HG02623 (cell line): ENCODE results near the gene NRXN3.

Source experiments
- ATAC-seq: cut with Tn5 transposase; IDR thresholded peaks from one replicate; pipeline ENCODE4 v1.9.1; 2021; ENCODE audit warnings: moderate library complexity; ENCODE audit not compliant: unreplicated experiment

Gene NRXN3

GRCh38 chr14:79548836-79549235 lies 1378.7 kb downstream of the NRXN3 start:
- no peak for ATAC-seq

DNA sequence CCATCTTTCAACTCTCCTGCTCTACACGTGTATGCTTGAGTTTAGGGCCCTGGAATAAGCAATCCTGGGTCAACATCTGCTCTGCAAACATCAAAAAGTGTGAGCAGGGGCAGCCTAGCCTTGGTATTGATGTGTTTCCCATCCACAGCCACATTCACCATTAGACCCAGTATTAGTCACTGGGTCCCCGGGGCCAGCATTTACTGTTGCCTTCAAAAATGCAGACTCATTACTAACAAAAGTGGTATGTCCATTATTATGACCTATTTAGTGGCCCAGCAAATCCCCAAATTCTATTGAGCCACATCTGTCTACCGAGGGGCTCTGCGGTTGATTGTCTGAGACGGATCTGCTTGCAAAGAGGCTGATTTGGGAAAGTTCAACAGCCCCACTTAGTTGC lies 1379.3 kb downstream of the NRXN3 start:
- no peak for ATAC-seq

- ATAC-seq = no peak
Measured at GRCh38 chr14:79551523-79551922, 1381.3 kb downstream of the NRXN3 start.

GRCh38 chr14:79552778-79553177 lies 1382.6 kb downstream of the NRXN3 start:
- ATAC-seq = no peak

GRCh38 chr14:79554816-79555215 lies 1384.6 kb downstream of the NRXN3 start:
- no peak for ATAC-seq

DNA sequence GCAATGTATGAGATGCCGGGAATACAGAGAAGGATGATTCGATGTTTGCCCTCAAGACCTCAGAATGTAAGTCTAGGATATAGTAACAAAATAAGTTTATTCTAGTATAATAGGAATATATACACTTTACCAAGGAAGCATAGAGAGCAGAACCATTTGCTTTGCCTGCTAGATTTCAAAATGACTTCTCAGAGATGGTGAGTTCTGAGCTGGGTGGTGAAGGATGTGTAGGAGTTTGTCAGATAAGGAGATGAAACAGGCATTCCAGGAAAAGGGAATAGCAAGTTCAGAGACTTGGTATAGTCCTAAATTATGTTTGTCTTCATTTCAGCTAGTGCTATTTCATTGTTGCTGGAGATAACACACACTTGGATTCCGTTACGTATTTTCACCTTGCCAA lies 1385.3 kb downstream of the NRXN3 start:
- ATAC-seq = no peak

GRCh38 chr14:79557309-79557708 lies 1387.1 kb downstream of the NRXN3 start:
- no peak for ATAC-seq

DNA sequence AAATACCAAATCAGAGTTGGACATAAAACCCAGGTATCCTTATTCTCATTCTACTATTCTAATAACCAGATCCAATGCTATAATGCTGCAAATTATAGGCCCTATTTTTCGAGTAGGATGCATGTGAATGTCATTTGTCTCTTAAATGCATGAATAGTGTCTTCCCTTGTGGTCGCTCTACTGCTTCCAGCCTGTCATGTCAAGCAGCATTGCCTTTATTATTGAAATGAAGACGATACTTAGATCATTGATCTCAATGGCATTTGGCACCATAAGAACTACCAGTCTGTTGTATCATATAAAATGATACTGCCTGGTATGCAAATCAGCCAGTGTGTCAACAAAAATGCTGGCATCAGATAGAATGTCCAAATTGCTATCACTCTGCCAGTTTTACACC lies 1392.0 kb downstream of the NRXN3 start:
- ATAC-seq = no peak

GRCh38 chr14:79564371-79564770 lies 1394.2 kb downstream of the NRXN3 start:
- no peak for ATAC-seq

DNA sequence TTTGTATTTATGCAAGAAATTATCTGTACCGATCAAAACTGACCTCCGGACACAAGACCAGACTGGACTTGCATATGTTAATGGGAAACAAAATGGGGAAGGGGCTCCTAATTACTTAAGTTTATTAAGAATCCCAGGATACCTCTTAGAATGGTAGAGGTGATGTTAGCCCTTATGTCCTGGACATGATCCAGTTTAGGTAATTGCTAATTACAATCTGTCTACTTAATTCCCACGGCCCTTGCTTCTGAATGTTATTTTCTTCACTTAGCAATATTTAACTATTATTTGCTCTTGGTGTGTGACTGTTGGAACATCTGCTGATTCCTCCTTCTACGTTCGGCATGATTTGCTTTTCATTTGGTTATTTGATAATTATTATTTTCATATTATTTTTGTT lies 1397.1 kb downstream of the NRXN3 start:
- no peak for ATAC-seq

- ATAC-seq = no peak
Measured at GRCh38 chr14:79568594-79568993, 1398.4 kb downstream of the NRXN3 start.

GRCh38 chr14:79569072-79569471 lies 1398.9 kb downstream of the NRXN3 start:
- no peak for ATAC-seq

DNA sequence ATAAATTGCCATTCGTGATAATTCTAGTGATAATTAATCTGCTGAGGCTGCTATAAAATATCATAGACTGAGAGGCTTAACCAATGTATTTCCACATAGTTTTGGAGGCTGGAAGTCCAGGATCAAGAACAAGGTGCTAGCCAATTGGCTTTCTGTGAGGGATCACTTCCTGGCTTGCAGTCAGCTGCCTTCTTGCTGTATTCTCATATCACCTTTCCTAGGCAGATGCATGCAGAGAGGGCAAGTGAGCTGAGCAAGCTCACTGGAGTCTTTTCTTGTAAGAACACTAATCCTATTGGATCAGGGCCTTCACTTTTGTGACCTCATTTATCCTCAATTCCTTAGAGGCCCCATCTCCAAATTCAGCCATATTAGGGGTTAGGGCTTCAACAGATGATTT lies 1400.5 kb downstream of the NRXN3 start:
- no peak for ATAC-seq

GRCh38 chr14:79571366-79571765 lies 1401.2 kb downstream of the NRXN3 start:
- no peak for ATAC-seq

- ATAC-seq = no peak
Measured at GRCh38 chr14:79573486-79573885, 1403.3 kb downstream of the NRXN3 start.

DNA sequence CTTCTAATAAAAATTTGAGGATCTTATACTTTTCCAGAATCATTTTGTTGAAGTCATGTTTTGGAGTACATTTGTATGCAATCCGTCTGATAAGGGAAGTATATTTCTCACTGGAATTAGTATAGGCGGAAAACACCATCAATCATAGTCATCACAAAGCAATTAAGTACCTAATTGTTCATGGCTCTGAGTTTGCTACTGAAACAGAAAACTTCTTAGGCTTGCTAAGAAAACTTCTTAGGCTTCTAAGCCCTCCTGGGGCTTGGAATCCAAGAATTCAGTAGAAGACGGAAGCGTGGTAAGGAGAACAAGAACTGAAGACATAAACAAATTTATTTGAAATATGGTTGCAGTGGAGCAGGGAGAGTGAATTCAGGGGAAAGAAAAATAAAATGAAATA lies 1404.9 kb downstream of the NRXN3 start:
- ATAC-seq = no peak

DNA sequence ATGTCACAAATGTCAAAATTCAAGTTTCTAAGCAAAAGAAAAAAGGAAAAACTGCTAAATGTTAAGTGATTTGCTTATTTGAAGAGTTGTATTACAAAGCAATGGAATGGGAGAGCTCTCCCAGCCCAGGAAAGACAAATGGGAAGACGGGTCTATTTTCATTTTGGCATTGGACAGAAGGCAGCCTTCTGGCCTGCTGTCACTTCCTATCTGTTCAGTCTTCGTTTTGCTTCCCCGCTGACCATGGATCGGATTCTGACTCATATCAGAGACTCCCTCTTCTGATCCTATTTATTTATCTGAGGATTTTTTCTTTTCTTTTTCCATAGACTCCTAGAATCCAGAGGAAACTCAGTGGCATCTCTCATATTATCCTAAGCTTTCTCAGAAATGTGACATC lies 1406.3 kb downstream of the NRXN3 start:
- no peak for ATAC-seq

DNA sequence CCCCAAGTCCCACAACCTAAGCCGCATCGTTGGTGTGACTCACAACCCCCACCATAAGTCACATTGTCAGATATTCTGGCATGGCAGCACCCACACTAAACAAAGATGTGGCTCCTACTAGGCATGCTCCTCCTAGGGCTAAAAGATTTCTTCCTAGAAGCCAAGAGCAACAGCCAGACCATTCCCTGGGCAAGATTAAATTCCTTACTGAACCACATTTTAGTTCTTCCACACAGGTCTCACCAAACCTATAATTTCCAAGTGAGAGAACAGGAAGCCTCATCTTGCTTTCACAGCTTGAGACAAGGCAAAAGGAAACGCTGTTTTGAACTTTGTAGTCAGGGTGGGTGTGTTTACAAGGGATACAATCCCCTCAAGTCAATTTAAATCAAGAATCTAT lies 1408.3 kb downstream of the NRXN3 start:
- no peak for ATAC-seq

DNA sequence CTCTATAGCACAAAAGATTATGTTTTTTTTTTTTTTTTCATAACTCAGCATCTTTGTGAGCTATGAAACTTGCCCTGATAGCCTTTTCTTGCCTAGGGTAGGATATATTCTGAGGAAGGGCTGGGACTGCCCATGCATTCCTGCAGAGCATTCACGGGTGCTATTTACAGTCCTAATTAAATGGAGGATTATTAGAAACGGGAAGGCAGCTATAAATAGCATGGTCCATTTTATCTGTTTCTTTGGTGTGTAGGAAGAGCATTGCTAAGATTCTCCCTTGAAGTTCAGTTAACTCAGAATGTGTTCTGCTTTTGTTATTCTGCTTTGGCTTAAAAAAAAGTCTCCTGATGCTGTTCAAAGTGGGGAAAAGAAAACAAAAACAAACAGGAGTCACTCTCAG lies 1410.2 kb downstream of the NRXN3 start:
- ATAC-seq = no peak

DNA sequence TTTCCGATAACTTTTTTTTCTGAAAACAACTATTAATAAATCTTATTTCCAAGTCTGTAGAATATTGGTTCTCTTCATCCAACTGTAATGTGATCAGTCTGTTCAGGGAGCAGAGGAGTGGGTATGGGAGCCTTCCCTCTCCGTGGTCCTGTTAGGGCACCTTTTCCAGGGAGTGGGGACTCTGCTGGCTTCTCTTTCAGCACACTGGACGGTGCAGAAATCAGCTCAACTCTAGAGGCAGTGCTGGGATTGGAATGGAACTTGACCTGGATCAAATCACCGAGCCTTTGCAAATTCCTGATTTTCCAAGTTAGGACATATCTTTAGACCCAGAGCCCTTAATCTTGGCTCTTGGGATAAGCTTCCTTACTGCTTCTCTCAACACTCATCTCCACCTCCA lies 1410.7 kb downstream of the NRXN3 start:
- no peak for ATAC-seq

GRCh38 chr14:79581912-79582576 lies 1411.9 kb downstream of the NRXN3 start:
- no peak for ATAC-seq

- no peak for ATAC-seq
Measured at GRCh38 chr14:79583738-79584408, 1413.7 kb downstream of the NRXN3 start.

DNA sequence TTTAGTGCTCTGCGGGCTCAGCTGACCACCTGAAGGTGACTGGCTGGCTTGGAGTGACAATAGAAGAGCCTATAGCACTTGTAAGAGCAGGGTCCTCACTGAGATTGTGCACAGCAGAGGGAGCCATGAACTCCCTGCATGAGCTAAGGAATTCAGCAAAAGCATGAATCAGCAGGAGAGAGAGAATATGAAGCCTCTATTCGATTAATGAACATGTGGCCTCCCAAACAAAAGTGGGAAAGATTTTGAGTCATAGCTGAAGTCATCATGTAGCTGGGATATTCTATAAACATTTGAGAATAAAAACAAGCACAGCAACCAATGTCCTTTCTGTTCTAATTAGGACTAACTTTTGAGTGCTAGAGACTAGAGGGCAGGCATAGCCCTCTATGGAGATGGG lies 1414.5 kb downstream of the NRXN3 start:
- no peak for ATAC-seq
